Hepatocyte (in vitro differentiated cells): ENCODE measurements around the gene TFDP1. TPM values are rescaled to one million over a fixed set of nuclear protein-coding genes. Genes with fewer than 3 reads are reported as not detected.

Source experiments
- DNase-seq: peaks from one replicate; pipeline ENCODE4 v3.0.0-alpha.2; 2016; ENCODE audit warnings: low spot score
- H2AFZ ChIP-seq: fragments of 200-600 bp; sonication (generic); 2 replicates; pipeline ENCODE4 v1.6.0; 2016; ENCODE audit warnings: antibody characterized with exemption, mild to moderate bottlenecking
- H3K27ac ChIP-seq: fragments of 200-600 bp; sonication (generic); 2 replicates; pipeline ENCODE4 v1.5.1; 2016; ENCODE audit warnings: mild to moderate bottlenecking
- H3K27me3 ChIP-seq: fragments of 200-600 bp; sonication (generic); 2 replicates; pipeline ENCODE4 v1.6.1; 2016
- H3K36me3 ChIP-seq: fragments of 200-600 bp; sonication (generic); replicated peaks from 2 replicates; pipeline ENCODE4 v1.5.1; 2016; ENCODE audit warnings: low read depth; ENCODE audit not compliant: insufficient read depth
- H3K4me1 ChIP-seq: fragments of 200-600 bp; sonication (generic); 2 replicates; pipeline ENCODE4 v1.5.1; 2016; ENCODE audit warnings: mild to moderate bottlenecking, moderate library complexity; ENCODE audit not compliant: insufficient read depth
- H3K4me2 ChIP-seq: fragments of 200-600 bp; sonication (generic); 2 replicates; pipeline ENCODE4 v1.6.0; 2016
- H3K4me3 ChIP-seq: fragments of 200-600 bp; sonication (generic); 2 replicates; pipeline ENCODE4 v1.5.1; 2016; ENCODE audit warnings: mild to moderate bottlenecking
- H3K79me2 ChIP-seq: fragments of 200-600 bp; sonication (generic); 2 replicates; pipeline ENCODE4 v1.6.0; 2017; ENCODE audit warnings: mild to moderate bottlenecking
- H3K9me2 ChIP-seq: fragments of 200-600 bp; sonication (generic); replicated peaks from 2 replicates; pipeline ENCODE4 v1.6.0; 2017; ENCODE audit warnings: mild to moderate bottlenecking; ENCODE audit not compliant: insufficient read depth
- H3K9me3 ChIP-seq: fragments of 200-600 bp; sonication (generic); 2 replicates; pipeline ENCODE4 v1.5.1; 2016; ENCODE audit warnings: low read depth, mild to moderate bottlenecking
- H4K20me1 ChIP-seq: fragments of 200-600 bp; sonication (generic); 2 replicates; pipeline ENCODE4 v1.6.0; 2016; ENCODE audit warnings: mild to moderate bottlenecking; ENCODE audit not compliant: insufficient read depth, poor library complexity, severe bottlenecking
- CTCF ChIP-seq: fragments of 200-600 bp; sonication (generic); IDR thresholded peaks from 2 replicates; pipeline ENCODE4 v1.5.1; 2016; ENCODE audit warnings: antibody characterized with exemption, mild to moderate bottlenecking; ENCODE audit not compliant: poor library complexity
- EZH2 ChIP-seq: fragments of 200-600 bp; sonication (generic); IDR thresholded peaks from 2 replicates; pipeline ENCODE4 v1.6.1; 2016; ENCODE audit warnings: antibody characterized with exemption, mild to moderate bottlenecking, borderline replicate concordance
- EZH2phosphoT487 ChIP-seq: fragments of 200-600 bp; sonication (generic); IDR thresholded peaks from one replicate; pipeline ENCODE4 v1.6.1; 2018; ENCODE audit warnings: antibody characterized with exemption, mild to moderate bottlenecking, low read depth, moderate library complexity; ENCODE audit not compliant: unreplicated experiment, severe bottlenecking
- WGBS: methylation state at CpG from one replicate; pipeline ENCODE4 v1.1.6; 2016; ENCODE audit warnings: low lambda C conversion rate; ENCODE audit errors: missing lambda C conversion rate; 5-methylcytosine and 5-hydroxymethylcytosine counted together
- polyA plus RNA-seq: library from polyadenylated mRNA; unstranded; fragments of >200 nt; fragmentation: Nextera tagmentation; extraction: Ambion mirVana; gene quantifications from 2 replicates; pipeline ENCODE4 v1.2.1, GENCODE V29; 2016
- total RNA-seq: library from RNA; depleted of rRNA; stranded (reverse); fragments of >200 nt; gene quantifications from 2 replicates; pipeline ENCODE4 v1.2.3, GENCODE V29; 2014

TFDP1 gene
- total and polyA plus RNA-seq, 2 experiments from 2014 or later, result 54.0 to 62.9 TPM

DNA sequence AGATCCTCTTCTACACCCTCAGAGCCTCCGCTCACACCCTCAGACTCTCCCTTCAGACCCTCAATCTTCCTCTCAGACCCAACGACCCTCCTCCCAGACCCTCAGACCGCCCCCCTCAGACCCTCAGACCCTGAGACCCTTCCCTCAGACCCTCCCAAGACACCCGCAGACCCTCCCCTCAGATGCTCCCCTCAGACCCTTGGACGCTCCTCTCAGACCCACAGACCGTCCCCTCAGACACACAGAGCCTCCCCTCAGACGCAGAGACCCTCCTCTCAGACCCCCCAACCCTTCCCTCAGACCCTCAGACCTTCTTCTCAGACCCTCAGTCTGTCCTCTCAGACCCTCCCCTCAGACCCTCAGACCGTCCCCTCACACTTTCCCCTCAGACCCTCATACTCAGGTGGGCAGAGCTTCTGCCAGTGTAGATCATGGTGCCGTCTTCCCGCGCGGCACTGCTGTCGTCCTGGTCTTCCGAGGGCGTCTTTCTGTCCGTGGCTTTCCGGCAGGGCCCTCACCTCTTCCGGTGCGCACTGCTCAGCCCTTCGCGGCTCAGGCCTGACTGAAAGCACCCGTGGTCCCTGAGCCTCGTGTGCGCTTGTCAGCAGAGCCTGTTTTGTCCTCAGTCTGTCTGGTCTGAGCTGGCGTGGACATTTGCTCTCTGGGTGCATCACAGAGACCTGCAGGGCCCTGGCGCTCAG is 18.9 kb upstream of the TFDP1 start:
- DNase-seq, result no peak
- no peaks in the 10 kb centered on the region for H3K9me3 ChIP-seq
- TF ChIP-seq EZH2 (no peak), EZH2phosphoT487 (no peak), CTCF (no peak)
- WGBS, result 95% methylated on average over 19 of the region's 26 CpGs
- no peak overlapping the region for H3K27ac ChIP-seq
- no peaks in the 10 kb centered on the region for H3K4me1 ChIP-seq
- no peak overlapping the region for H2AFZ ChIP-seq
- H3K27me3 ChIP-seq, result no peaks in the 10 kb centered on the region
- H4K20me1 ChIP-seq, result no peaks in the 10 kb centered on the region
- no peaks in the 10 kb centered on the region for H3K36me3 ChIP-seq
- no peak overlapping the region for H3K4me3 ChIP-seq
- no peak overlapping the region for H3K4me2 ChIP-seq
- H3K79me2 ChIP-seq, result no peaks in the 10 kb centered on the region
- H3K9me2 ChIP-seq, result no peaks in the 10 kb centered on the region

DNA sequence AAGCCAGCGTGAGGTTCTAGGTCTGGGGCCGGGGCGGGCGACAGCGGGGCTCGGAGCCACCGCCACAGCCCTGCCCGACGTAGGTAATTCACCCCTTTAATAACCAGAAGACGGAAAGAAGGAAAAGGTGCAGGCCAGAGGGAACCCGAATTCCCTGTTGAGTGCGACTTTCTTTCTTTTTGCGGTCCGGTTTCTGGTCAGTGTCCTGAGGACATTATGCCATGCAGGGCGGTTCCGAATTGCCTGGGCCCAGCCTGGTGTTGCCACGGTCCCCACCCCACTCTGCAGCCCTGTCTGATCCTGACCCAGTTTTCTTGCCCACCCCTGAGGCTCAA is 18.4 kb upstream of the TFDP1 start:
- no peaks in the 10 kb centered on the region for H3K9me3 ChIP-seq
- H3K9me2 ChIP-seq, result no peaks in the 10 kb centered on the region
- no peaks in the 10 kb centered on the region for H3K36me3 ChIP-seq
- 88% methylated on average over 17 of the region's 17 CpGs for WGBS
- H3K27ac ChIP-seq, result no peak overlapping the region
- H3K27me3 ChIP-seq, result no peaks in the 10 kb centered on the region
- no peak for DNase-seq
- no peaks in the 10 kb centered on the region for H3K79me2 ChIP-seq
- no peak overlapping the region for H3K4me2 ChIP-seq
- no peaks in the 10 kb centered on the region for H4K20me1 ChIP-seq
- no peak overlapping the region for H3K4me3 ChIP-seq
- no peak overlapping the region for H2AFZ ChIP-seq
- H3K4me1 ChIP-seq, result no peaks in the 10 kb centered on the region
- no peak for TF ChIP-seq EZH2
- no peak for TF ChIP-seq CTCF
- no peak for TF ChIP-seq EZH2phosphoT487

GRCh38 chr13:113567681-113568080 is 16.9 kb upstream of the TFDP1 start:
- Histone ChIP-seq H3K27ac (no peak overlapping the region), H3K27me3 (no peaks in the 10 kb centered on the region), H3K4me2 (no peak overlapping the region), H3K4me3 (no peak overlapping the region), H3K79me2 (no peaks in the 10 kb centered on the region), H3K9me3 (no peaks in the 10 kb centered on the region), H2AFZ (no peak overlapping the region), H3K4me1 (no peaks in the 10 kb centered on the region), H3K9me2 (no peaks in the 10 kb centered on the region), H3K36me3 (no peaks in the 10 kb centered on the region), H4K20me1 (no peaks in the 10 kb centered on the region)
- WGBS, result 93% methylated on average over 4 of the region's 4 CpGs
- DNase-seq, result no peak
- no peak for TF ChIP-seq EZH2phosphoT487
- no peak for TF ChIP-seq CTCF
- no peak for TF ChIP-seq EZH2

DNA sequence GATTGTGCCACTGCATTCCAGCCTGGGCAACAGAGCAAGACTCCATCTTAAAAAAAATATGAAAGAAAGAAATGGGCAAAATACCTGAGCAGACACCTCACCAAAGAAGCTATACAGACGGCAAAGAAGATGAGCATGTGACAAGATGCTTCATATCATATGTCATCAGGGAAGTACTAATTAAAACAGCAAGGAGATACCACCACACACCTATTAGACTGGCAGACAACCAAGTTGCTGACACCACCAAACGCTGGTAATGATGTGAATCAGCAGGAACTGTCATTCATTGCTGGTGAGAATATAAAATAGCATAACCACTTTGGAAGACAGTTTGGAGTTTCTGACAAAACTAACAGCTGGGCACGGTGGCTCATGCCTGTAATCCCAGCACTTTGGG is 11.5 kb upstream of the TFDP1 start:
- WGBS, result 92% methylated on average over 3 of the region's 3 CpGs

More for the DNA sequence above, 11.5 kb upstream of the TFDP1 start:
- TF ChIP-seq CTCF (no peak), EZH2phosphoT487 (no peak), EZH2 (no peak)
- peaks cover 10% of the 10 kb centered on the region for H3K9me3 ChIP-seq
- H4K20me1 ChIP-seq, result no peaks in the 10 kb centered on the region
- no peaks in the 10 kb centered on the region for H3K9me2 ChIP-seq
- H3K27ac ChIP-seq, result no peak overlapping the region
- no peak for DNase-seq
- no peak overlapping the region for H3K4me3 ChIP-seq
- H3K4me1 ChIP-seq, result no peaks in the 10 kb centered on the region
- H3K36me3 ChIP-seq, result no peaks in the 10 kb centered on the region
- H3K27me3 ChIP-seq, result no peaks in the 10 kb centered on the region
- H3K79me2 ChIP-seq, result no peaks in the 10 kb centered on the region
- no peak overlapping the region for H3K4me2 ChIP-seq
- no peak overlapping the region for H2AFZ ChIP-seq
